Suppressor macrophage treated with lipopolysaccharide for 4 hours (primary cell): Measurements from ENCODE around the gene RHOT2.

Experiments
- DNase-seq: peaks from one replicate; pipeline ENCODE4 v3.0.0-alpha.2; 2020

RHOT2 gene

DNA sequence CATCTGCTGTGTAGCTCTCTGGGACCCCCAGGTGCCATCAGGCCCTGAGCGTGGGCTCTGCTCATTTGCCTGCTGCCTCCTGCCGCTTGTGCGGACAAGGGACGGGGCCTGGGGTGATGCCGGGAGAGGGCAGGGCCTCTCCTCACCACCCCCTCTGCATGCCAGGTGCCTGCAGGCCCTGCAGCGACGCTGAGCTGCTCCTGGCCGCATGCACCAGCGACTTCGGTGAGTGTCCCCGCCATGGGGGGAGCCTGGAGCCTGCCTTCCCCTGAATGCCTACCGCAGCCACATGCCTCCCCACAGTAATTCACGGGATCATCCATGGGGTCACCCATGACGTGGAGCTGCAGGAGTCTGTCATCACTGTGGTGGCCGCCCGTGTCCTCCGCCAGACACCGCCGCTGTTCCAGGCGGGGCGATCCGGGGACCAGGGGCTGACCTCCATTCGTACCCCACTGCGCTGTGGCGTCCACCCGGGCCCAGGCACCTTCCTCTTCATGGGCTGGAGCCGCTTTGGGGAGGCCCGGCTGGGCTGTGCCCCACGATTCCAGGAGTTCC, 48.9 kb downstream of the RHOT2 start:
- no peak for DNase-seq

DNA sequence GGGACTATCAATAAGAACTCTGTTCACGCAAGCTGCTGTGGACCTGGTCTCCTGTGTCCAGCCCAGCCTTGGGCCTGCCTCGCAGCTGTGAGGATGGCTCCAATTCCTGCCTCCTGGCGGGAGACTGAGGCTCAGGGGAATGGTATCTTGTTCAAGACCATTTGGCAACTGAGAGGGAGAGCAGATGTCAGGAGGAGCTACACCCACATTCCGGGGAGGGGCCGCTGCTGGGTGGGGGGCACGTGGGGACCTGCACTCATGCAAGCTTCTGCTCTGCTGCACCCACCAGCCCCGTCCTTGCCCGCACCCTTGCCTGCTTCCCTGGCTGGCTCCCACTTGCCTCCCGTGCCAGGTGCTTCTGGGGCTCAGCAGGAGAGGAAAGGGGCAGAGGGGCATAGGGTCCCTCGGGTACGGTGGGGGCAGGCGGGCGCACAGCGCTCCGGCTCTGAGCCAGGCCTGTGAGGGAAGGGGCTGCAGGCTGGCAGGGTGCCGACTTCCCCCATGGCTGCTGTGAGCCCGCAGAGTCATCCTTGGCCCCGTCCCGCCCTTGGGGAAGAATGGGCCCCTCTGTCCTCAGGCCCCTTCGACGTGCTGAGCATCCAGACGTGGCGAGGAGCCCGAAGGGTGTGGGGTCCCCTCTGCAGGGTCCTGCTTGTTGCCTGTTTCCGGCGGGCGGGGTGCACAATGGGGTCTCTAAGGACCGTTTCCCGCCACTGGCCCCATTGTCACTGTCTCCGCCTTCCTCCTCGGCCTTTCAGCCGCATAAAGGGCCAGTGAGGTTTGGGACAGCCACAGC, 49.7 kb downstream of the RHOT2 start:
- no peak for DNase-seq

DNA sequence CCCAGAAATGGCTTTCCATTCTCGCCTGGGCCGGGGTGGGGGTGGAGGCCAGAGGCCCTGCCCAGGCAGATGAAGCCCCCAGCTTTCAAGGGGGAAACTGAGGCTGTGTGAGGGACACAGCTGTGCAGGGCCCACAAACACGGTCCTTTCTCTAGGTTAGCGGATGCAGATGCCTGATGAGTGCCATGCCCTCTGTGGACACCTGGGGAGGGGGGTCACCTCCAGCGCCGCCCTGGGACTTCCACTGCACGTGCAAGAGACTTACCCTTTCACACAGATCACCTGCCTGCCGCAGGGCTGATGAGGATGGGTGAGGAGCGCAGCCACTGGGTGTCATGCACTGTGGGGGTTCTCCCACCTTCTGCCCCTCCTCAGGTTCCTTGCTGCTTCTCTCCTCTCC, 50.5 kb downstream of the RHOT2 start:
- DNase-seq: no peak

DNA sequence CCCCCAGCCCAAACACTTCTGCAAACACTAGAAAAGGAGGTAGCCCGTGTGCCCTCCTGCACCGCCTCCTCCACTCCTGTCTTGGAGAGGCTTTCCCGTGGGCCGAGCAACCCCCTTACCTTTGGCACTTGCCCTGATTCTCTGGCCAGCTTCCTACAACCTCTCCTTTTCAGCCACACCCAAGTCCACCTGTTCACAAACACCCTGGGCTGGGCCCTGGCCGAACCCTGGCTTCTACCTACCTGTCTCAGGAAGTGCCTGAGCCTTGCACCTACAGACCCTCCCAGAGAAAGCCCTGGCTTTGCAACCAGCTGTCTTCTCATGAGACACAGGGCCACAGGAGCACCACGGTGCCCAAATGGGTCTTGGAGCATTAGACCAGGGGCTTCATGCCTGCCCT, 51.0 kb downstream of the RHOT2 start:
- no peak for DNase-seq

- no peak for DNase-seq
Measured at GRCh38 chr16:719815-720446, 52.0 kb downstream of the RHOT2 start.

GRCh38 chr16:720447-720989, 52.6 kb downstream of the RHOT2 start:
- peak; percentile 25 for DNase-seq

DNA sequence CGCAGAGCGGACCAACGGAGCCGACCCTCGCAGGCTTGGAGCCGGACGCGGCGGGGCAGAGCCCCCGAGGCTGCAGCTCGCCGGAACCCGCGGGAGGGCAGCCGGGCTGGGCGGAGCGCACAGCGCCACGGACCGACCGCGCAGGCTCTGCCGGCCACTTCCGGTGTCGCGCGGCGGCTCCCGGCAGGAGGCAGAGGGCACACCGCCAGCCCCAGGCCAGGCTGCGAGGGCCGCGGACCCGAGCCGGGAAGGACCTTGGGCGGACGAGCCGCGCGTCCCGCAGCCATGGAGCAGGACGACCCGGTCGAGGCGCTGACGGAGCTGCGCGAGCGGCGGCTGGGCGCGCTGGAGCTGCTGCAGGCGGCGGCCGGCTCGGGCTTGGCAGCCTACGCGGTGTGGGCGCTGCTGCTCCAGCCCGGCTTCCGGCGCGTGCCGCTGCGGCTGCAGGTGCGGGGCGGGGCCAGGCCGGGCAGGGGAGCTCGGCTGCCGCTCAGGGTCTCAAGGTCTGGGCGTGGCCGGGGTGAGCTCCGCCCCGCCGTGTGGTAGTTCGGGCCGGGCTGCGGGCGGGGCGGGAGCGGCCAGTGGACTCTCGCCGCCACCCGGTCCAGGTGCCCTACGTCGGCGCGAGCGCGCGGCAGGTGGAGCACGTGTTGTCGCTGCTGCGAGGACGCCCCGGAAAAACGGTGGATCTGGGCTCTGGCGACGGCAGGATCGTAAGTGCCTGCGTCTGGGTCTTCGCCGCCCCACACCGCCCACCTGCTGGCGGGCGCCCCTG, 53.2 kb downstream of the RHOT2 start, which contains the start of gene ANTKMT:
ANTKMT (plus strand) TSS at position 157 of the 775 bp plus-strand sequence; CDS start at position 286, 129 bp downstream.
- DNase-seq: peak; percentile 85

DNA sequence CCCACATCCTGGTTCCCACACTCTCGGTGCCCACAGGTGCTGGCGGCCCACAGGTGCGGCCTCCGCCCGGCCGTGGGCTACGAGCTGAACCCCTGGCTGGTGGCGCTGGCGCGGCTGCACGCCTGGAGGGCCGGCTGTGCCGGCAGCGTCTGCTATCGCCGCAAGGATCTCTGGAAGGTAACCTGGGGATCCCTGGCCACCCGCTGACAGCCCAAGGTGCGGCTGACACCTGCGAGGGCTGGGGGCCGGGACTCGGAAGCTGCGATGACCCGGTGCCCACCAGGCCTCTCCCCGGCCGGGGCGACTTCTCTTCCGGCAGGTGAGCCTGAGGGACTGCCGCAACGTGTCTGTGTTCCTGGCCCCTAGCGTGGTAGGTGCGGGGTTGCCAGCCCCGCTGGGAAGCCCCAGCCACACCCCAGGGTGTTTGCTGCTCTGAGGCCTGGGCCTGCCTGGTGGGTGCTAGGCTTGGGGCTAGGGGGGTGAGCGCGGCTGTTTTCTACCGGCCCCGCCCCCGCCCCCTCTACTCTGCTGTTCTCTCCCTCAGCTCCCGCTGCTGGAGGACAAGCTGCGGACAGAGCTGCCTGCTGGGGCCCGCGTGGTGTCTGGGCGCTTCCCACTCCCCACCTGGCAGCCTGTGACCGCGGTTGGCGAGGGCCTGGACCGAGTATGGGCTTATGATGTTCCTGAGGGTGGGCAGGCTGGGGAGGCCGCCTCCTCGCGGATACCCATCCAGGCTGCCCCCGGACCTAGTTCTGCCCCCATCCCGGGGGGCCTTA, 54.0 kb downstream of the RHOT2 start:
- DNase-seq: no peak

DNA sequence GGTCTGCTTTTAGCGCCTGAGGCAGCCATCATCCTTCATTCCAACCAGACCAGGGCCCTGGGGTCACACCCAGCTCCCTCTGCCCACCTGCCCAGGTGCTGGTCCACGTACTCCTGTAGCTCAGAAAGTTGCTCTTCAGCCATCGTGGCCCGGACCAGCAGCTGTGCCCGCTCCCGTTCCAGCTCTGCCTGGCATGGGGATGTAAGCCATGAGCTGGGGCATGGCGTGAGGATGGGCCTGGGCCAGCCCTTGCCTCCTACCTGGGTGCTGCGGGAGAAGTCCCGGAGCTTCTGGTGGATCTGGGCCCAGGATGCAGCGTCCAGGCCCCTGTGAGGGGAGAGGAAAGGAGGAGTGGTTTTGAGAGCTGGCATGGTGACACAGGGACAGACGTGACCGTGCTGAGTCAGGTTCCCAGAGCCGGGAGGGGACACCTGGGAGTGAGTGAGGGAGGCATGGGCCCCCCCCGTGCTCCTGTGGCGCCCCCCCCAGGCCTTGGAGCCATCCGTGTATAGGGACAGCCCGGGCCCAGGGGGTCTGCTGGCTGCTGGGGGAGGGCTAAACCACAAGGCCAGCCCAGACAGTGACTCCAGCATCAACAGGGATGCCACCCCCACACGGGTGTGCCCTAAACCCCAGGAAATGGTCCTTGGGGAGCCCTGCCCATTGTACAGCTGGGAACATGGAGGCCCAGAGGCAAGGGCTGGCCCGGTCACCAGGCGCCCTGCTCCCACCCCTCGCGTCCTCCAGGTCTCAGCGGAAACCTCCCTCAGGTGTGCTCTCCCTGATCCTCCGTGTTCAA, 55.1 kb downstream of the RHOT2 start:
- DNase-seq: no peak

- no peak for DNase-seq
Measured at GRCh38 chr16:723695-724094, 55.8 kb downstream of the RHOT2 start.
